GM19467 (cell line): Measurements from ENCODE around the gene SRSF3.
"Not testable (repeated sequence)": the region's sequence is repeated elsewhere in the genome, so short reads cannot be mapped to it uniquely, and the experiment has no call there.

Source experiments
- ATAC-seq: cut with Tn5 transposase; IDR thresholded peaks from one replicate; pipeline ENCODE4 v1.9.1; 2021; ENCODE audit warnings: mild to moderate bottlenecking, moderate library complexity; ENCODE audit not compliant: unreplicated experiment

SRSF3 gene

DNA sequence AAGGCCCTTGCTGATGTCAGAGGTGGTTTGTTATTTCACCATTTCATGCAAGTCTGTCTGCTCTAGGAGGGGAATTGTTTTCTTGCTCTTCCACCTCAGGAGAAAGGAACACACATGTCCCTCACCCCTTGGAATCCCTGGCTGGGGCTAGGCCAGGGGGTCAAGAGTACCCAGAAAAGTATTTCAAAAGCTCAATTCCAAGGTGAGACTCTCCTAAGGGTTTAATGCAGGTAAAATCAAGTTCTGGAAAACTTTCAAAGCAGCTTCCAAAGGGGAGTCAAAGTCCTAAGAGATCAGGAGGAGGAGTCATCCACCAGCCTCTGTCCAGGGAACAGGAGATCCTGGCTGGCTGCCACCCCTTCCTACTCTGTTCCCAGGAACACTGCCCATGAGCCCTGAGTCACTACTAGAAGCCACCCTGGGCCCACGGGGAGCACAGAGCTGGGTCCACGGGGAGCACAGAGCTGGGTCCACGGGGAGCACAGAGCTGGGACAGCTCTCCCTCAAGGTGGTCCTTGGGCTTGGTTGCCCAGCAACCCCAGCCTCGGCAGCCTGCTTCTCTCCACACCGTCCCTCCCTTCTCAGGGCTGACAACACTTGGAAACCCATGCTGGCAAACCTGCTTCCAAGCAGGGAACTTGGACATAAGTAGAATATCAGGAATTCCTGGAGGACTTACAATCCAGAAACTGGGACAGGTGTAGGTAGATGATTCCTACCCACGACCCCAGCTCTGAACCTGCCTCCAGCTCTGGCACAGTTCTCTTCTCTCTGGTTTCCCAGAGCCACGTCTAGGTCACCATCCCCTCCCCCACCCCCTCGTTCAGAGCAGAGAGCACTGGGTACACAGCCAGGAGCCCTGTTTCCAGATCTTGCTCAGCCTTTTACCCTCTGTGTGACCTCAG lies 49.0 kb downstream of the SRSF3 start:
- ATAC-seq: no peak

DNA sequence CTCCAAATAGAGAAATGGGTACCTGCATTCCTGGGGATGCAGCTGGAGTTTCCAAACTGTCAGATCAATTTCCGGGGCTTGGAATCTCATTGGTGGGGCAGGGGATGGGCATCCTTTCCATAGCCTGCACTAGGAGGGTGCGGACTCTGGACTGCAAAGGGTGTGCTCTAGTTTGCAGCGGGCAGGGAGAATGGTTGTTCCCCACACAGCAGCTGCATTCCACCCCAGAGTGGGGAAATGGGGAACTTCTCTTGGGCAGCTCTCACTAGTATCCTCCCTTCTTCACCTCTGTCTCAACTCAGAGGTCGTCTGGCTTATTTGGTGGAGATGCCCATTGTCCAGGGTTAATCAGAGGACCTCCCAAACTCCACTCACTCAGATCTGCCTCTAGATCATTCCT lies 49.8 kb downstream of the SRSF3 start:
- ATAC-seq: no peak

DNA sequence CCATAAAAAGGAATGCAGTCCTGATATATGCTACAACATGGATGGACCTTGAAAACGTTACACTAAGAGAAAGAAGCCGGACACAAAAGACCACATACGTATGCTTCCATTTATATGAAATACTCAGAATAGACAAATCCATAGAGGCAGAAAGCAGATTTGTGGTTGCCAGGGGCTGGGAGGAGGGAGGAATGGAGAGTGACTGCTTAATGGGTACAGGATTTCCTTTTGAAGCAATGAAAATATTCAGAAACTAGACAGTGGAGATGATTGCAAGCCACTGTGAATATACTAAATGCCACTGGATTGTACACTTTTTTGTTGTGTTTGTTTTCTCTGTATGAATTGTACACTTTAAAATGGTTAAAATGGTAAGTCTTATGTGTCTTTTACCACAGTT lies 54.9 kb downstream of the SRSF3 start:
- no peak for ATAC-seq

DNA sequence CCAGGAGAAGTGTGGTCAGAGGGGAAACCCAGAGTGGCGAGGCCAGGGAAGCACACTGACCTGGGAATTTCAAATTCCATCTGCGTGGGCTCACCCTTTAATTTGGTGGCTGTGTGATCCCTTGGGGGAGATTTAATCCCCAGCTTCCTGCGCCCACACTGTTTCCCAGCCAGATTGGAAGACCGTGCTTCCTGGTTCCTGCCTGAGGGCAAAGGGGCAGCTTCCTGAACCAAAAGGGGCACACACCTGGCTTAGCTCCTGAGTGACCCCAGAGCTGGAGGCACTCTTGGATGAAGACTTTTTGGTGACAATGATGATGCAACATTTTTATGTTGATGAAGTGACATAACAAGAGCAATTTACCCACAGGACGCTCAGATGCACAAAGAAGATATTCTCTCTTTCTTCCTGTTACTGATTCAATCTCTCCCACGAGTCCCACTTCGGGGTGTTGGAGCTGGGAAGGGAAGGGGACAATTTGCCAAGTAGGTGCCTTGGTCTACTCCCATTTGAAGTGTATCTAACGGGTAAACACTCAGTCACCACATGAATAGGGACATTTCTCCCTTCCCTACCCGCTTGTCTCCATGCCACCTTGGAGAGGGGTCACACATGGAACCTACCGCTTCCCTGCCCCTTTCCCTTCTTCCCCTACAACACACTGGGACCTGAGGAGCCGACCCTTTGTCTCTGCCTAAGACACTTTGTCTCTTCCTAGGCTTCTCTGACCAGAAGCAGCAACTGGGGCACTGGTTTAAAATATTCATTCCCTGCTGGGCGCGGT lies 55.7 kb downstream of the SRSF3 start:
- ATAC-seq: no peak

DNA sequence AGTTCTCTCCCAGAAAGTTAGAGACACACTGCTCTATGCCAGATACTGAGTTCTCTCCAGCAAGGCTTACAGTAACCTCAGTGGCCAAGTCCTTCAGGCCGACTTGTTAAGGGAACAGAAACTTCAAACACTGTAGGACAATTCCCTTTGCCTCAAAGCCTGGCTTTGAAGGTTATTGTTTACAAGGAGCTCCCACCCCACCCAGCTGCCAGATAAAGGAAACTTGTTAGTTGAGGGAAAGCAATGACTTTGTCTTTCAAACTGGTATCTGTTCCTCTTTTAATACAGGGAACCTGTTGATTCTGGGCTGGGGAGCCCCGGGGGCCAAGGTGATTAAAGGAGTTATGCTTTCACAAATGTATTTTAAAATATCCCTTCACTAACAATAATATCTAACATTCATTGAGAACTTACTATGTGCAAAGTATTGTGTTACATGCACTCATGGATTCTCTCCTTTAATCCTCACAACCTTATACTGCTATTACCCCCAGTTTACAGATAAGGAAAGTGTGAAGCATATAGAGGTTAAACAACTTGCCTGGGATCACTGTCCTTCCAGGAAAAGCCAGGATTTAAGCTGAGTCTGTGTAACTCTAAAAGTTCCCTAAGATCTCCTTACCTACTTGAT lies 56.8 kb downstream of the SRSF3 start:
- ATAC-seq: no peak

DNA sequence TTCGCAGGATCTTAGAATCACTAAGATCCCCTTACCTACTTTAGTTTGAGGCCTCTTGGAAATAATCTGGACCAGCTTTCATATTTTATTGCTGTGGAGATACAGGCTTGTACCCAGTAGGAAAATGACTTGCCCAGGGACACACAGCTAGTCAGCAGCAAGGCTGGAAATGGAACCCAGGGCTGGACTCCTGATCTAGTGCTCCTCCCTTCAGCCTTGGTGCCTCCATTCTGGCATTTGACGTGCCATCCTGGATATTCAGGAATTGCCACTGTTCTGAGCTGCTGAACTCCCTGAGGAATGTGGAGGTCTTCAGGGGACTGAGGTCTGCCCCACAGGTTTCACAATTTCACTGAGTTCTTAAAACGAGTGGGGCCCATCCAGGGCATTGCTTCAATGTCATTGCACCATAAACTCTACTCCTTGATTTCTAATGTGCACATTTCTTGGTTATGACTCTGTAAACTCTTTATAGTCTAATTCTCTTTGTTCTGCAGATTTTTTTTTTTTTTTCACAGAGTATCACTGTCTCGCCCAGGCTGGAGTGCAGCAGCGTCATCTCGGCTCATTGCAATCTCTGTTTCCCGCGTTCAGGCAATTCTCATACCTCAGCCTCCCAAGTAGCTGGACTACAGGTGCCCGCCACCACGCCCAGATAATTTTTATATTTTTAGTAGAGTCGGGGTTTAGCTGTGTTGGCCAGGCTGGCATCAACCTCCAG lies 57.7 kb downstream of the SRSF3 start:
- ATAC-seq: no peak

DNA sequence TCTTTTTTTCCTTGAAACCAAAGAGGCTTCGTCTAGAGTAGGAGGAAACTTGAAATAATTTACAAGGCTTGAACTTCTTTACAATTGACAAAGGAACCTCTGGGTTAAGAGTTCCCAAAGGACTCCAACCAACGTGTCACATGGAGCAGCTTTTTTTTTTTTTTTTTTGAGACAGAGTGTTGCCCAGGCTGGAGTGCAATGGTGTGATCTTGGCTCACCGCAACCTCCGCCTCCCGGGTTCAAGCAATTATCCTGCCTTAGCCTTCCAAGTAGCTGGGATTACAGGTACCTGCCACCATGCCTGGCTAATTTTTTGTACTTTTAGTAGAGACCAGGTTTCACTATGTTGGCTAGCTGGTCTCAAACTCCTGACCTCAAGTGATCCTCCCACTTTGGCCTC lies 60.3 kb downstream of the SRSF3 start:
- not testable (repeated sequence) for ATAC-seq
